CMK (cell line): ENCODE measurements around the gene CHST11.
"Not testable (repeated sequence)": the region's sequence is repeated elsewhere in the genome, so short reads cannot be mapped to it uniquely, and the experiment has no call there.

ENCODE experiments used
- DNase-seq: peaks from one replicate; pipeline ENCODE4 v3.0.0-alpha.2; 2010; ENCODE audit warnings: low read depth

CHST11 gene

DNA sequence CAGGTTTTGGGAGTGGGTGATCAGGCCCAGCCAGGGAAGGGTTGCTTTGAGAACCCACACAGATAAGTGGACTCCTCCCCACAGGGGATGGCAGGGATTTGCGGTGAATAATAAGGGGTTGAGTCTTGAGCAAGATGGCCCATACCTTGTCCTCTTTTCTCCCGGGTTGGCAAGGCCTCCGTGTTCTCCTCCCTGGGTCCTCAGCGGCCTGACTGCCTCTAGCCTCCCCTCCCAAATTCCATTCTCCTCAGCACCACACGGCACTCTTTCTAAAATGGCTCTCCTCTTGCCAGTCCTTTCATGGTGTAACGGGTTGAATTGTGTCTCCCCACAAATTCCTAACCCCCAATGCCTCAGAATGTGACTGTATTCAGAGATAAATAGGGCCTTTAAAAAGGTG lies 70.0 kb downstream of the CHST11 start:
- DNase-seq = no peak

DNA sequence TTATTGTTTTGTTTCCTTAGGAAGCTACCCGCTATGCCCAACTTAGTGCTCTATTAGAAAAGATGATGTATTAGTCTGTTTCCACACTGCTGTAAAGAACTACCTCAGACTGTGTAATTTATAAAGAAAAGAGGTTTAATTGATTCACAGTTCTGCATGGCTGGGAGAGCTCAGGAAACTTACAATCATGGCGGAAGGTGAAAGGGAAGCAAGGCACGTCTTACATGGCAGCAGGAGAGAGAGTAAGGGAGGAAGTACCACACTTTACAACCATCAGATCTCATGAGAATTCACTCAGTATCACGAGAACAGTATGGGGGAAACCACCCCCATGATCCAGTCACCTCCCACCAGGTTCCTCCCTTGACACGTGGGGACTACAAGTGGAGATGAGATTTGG lies 70.9 kb downstream of the CHST11 start:
- not testable (repeated sequence) for DNase-seq

DNA sequence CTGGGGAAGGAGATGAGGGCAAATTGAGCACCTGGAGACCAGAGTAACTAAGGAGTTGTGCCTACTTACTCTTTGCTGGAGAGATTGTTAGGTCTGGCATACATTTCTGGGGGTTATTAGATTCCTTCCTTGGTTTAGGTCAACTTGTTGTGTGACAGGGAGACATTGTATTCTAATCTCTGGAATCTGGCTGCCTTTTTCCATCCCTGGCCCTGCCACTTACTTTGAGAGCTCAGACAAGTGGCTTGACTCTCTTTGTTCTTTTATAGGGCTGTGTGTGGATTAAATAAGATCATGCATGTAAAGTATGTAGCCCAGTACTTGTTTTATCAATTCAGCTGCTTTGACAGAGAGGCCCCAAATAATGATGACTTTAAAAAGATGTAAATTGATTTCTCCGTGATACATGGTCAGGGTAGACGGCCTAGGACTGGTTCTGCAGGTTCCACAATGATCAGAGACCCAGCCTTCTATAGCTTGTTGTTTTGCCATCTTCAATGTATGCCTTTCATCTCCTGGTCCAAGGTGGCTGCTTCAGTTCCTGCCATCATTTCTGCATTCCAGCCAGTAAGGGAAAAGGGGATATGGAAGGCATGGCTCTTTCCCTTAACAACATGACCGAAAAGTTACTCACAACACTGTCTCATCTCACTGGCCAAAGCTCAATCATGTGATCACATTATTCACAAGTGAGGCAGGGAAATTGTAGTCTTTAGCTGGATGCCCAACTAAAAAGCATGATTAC lies 72.6 kb downstream of the CHST11 start:
- DNase-seq = no peak

DNA sequence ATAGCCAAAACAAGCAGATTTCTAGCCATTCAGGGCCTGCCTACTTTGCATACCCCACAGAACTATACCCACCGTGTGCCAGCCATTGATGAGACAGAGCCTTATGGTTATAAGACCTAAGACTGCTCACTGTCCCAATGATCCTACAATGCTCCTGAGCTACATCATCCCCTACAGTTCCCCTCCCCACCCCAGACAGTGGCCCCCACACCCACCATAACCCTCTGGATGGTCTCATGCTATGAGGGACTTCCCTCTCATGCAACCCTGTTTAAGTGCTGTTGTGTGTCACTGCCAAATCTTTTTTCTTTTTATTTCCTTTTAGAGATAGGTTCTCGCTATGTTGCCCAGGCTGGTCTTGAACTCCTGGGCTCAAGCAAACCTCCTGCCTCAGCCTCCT lies 75.9 kb downstream of the CHST11 start:
- DNase-seq = no peak

DNA sequence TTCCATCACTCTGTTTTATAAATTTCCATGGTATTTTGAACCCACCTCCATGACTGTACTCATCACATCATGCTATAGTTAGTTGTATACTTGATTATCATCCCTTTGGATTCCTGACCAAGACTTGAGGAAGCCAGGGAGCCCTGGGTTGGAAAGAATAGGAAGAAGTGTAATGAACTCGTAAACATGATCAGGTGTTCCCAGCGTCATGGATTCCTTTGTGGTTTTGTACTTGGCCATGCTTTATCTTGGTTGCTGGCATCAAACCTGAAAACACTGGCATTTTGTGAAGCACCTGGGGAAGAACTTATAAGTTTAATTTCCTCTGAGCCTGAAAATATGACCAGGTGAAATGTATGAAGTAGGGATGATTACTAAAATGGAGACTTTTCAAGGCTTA lies 76.4 kb downstream of the CHST11 start:
- no peak for DNase-seq

DNA sequence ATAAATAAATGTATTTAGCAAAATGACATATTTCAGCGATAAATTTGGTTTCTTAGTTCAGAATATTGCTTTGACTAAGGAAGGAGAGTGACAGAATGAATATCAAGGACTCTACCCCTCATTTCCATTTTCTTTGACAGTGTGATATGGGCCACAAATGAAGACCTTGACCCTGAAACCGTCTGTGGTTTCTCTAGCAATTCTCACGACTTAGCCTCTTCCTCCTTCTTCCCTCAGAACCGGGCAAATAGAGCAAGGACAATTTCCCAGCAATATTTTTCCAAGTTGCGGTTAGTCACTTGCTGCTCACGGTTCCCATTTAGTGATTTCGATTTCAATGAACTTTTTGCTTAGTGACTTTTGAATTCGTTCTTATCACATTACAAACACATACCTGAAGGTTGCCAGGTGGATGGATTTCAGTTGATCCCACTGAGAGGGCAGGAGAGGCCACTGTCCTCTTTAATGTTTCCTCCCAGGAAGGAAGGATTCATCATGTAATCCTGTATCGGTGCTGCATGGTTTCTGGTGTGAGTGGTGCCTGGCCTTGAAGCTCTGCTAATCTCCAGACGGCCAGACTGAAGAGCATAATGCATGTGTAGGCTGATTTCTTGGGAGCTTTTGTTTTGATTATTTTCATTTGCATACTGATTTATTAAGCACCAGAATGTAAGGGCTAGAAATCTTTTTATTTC lies 77.6 kb downstream of the CHST11 start:
- no peak for DNase-seq

DNA sequence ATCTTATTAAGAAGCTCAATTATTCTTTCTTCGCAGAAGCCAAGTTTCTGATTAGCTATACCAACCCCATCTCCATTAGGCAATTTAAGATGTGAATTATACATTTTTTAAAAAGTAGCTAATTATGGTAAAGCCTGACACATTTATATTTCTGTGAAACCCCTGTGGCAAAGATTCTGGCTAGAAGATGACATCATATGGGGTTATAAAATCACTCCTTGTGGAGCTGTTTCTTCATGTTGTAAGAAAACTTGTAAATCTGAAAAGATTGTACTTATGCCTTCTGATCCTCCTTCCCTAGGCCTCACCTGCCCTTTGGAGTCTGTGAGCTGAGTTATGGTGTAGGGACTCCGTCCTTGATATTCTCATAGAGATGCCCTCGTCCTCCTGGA lies 78.1 kb downstream of the CHST11 start:
- DNase-seq = no peak

DNA sequence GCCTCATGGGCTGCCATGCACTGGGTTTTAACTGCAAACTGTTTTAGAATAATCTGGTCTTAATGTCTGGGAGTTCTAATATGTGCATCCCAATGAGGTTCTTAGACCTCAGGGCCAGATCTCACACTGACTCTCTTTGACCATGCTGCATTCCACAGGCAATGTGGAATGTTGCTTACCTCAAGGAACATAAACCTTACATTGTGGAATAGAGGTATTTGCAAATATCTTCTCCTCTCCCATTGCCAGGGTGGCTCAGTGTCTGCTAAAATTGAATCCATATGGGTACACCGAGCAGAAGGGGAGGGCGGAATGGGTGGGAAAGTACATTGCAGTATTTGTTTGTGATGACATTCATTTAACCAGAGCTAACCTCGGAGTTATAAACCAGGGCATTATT lies 78.6 kb downstream of the CHST11 start:
- no peak for DNase-seq

DNA sequence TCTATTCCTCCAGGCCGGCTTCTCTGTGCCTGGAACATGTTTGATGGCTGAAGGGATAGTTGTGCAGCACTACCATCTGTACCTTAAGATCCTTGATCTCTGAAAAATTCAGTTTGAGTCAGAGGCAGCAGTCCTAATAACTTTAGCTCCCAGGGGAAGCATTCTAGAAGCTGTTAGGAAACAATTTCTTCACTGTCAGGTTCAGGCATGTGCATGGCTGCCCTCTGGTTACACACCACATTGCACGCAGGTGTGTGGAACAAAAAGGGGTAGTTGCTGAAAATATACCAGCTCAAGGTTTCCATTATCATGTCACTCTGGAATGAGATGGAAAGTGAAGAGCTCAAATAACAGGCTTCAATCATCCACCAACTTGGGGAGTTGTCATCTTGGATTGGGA lies 80.1 kb downstream of the CHST11 start:
- DNase-seq = no peak

DNA sequence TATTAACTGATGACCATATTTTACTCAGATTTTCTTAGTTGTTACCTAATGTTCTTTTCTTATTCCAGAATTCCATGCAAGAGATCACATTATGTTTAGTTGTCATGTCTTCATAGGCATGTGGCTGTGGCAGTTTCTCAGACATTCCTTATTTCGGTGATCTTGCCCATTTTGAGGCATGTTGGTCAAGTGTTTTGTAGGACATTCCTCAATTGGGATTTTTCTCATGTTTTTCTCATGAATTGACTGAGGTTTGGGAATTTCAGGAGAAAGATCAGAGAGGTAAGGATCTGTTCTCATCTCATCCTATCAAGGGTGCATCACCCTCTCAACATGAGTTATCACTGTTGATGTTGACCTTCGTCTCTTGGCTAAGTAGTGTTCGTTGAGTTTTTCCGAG lies 81.3 kb downstream of the CHST11 start:
- no peak for DNase-seq

DNA sequence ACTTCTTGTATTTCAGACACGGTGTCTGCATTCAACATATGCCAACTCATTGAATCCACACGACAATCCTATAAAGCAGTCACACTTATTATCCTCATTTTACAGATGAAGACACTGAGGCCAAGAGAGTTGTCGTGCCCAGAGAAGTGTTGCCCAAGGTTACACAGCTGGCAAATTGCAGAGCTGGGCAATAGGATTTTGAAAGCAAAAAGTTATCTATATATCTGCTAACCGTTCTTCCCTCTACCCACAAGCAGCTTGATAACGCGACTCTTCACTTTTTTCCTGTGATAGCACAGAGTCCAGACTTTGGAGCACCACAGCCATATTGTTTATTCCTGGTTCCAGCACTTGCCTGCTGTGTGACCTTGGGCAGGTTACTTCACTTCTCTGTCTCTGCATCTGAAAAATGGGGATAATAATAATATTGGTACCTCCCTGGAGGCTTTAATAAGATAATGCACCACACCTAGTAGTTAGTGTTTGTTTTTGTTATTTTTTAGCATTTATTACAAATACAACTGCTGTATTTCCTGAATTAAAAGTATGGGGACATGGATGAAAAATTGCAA lies 82.2 kb downstream of the CHST11 start:
- no peak for DNase-seq

DNA sequence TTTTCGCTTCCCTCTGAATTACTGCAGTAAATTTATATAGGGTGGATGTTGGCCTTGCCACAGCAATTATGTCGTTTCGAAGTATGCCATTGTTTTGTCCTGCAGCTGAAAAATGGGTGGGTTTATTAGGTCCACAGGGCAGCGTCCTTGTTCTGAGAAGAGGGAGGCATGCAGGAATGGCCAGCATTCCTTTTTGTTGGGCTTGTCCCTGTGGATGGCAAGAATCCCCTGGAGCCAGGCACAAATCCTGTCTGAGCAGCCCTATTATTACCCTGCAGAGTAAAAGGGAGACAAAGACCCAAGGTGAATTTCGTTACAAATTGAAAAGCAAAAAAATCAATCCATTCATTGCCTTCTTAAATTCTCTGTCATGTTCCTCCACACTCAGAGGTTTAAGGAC lies 88.1 kb downstream of the CHST11 start:
- no peak for DNase-seq

DNA sequence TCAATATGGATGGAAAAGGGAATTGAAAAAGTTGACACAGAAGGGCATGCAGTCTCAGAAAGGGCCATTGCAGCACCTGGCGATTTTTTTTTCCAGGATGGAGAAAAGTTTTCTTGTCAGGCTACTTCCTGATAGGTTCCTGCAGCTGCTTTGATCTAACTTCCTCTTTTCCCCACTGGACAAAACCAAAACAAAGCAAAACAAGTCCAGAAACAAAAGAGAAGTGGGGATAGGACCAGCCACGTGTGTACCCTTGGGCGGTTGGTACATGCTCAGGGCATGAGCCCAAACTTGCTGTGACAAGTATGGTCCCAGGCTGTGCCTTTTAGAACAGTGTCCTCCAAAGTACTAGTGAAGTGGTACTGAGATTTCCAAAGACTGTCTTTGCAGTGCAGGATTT lies 89.8 kb downstream of the CHST11 start:
- no peak for DNase-seq

DNA sequence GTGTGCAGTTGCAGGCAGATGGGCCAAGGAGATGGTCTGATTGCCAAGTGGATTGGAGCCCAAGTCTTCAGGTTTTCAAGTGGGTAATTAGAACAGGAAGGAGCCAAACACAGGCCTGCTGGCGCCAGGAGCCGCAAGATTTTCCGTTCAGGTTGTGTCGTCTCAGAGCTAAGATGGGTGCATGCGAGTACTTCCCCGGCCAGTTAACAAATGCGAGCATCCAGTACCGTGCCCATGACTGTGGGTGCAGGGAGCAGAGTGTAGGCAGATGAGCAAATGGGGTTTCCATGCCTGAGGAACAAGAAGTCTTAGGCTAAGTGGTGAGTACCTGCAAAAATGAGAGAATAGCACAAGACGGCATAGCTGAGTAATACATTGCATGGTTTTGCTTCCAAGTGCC lies 90.5 kb downstream of the CHST11 start:
- DNase-seq = no peak

DNA sequence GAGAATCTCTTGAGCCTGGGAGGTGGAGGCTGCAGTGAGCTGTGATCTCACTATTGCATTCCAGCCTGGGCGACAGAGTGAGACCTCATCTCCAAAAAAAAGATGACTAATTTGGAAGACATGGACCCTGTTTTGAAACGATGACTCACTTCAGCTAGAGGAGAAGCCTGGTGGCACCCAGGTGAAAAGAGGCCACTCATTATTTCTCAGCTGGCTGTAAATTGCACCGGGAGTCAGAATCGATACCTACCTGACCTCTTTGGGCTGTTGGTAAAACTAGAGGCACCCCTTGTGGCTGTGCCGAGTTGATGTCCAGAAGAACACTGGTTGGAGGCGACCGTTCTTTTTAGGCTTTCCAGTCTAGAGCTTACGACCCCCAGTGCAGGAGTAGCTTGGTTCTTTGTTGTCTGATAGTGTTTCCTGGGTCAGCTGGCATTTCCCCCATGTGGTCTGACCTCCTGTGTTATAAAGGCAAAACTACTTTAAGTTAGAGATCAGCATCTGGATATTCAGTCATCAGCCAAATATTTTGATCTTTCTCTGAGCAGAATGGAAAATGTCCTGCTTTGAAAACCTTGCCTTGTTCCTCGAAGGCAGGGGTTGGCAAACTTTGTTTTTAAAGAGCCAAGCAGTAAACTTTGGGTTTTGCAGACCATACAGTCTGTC lies 93.2 kb downstream of the CHST11 start:
- no peak for DNase-seq

DNA sequence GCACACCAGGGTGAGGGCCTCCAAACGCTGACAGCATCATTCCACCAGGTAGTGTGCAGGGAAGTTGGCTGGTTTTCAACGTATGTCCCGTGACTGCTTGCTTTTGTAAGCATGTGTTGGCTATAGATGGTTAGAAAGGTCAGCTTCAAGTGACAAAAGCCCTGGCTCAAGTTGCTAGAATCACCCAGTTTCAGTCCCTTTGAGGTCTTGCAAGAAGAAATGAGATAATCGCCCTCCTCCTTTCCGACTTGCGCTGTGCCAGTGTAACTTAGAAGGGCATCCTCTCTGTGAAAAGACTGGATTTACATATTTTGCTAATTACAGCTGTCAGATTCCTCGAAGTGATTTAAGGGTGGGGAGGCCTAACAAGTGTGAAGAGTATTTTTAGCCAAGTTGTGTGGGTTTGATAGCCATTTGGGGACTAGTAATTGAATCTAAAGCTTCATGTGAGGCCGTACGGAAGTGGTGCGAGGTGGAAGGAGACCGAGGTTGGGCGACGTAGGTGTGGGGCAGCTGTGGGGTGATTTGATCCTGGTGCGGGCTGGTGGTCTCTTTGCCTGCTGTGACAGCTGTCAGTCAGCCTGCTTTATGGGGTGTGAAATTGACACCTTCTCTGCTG lies 94.7 kb downstream of the CHST11 start:
- no peak for DNase-seq

DNA sequence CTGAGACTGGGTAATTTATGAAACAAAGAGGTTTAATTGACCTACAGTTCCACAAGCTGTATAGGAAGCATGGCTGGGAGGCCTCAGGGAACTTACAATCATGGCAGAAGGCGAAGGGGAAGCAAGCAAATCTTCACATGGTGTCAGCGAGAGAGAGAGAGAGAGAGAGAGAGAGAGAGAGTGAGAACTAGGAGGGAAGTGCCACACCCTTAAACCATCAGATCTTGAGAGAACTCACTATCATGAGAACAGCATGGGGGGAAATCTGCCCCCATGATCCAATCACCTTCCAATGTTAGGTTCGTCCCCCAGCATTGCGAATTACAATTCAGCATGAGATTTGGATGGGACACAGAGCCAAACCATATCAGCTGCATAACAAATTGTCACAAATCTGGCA lies 96.7 kb downstream of the CHST11 start:
- no peak for DNase-seq

DNA sequence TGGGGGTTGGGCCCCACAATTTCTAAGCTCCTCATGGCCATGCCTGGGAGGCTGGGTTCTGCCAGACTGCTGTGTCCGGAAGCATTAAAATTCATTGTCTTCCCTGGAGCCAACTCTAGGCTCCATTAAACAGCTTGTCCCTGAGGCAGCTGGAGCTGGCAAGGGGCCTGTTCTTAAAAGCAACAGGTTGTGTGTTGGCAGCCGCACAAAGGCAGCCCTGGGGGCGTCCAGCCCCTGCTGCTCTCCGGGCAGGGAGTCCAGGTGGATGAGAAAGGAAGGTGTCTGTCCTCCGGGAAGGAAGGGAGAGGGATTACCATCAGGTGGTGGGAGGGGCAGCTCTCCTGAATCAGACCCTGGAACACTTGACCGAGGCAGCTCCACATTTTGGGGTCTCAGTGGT lies 98.9 kb downstream of the CHST11 start:
- DNase-seq = no peak

DNA sequence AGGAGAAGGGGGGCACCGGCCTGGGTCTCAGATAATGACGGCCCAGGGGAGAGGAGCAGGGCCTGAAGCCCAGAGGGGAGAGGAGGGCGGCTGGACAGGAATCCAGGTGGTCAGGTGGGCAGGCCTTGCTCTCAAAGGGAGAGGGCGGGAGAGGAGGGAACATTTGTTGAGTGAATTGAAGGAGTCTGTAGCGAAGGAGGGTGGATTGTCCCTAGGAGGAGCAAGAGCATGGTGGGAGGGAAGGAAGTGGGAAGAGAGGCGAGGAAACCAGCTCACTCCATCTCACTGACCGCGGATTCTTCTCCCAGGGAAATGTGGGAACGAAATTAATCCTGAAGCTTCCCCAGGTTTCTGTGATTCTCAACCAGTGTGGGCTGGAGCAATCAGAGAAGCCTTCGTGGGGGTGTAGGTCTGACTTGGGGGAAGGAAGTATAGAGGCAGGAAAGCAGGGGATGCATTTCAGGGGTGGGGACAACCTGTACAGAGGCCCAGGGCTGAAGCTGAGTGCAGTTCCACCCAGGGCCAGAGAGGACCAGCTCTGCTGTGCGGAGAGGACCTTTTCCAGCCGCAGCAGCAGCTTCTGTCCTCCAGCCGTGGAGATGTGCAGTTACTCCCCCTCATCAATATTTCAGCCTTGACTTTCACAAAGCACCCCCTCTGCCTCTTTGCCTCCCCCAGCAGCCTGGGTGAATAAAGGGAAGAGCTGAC lies 100.9 kb downstream of the CHST11 start:
- no peak for DNase-seq

DNA sequence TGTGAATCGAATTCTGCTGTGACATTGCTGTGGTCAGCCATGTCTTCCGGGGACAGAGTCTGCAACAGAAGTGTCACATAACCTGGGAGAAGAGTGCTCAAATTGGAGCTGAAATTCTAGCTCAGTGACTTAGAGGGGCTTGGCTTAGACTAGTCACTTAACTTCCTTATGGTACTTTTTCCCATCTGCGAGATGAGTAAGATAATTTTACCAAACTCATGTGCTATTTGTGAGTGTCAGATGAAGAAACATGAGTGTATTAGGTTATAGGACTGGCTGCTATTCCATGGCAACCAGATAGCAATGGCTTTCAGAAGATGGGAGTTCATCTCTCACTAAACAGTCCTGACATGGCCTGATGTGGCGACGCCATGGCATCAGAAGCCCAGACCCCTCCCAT lies 104.1 kb downstream of the CHST11 start:
- DNase-seq = no peak

DNA sequence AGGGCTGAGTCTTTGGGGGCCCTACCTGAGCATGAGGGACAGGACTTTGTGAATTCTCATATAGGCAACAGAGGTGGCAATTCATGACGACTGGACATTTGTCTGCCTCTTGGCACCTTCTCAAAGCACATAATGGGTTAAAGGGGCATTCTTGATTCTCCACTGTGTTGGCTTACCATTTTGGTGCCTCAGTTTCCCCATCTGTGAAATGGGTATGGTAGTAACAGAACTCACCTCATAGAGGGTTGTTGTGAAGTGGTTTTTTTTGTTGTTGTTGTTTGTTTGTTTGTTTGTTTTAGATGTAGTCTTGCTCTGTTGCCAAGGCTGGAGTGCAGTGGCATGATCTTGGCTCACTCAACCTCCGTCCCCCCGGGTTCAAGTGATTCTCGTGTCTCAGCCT lies 106.0 kb downstream of the CHST11 start:
- no peak for DNase-seq

DNA sequence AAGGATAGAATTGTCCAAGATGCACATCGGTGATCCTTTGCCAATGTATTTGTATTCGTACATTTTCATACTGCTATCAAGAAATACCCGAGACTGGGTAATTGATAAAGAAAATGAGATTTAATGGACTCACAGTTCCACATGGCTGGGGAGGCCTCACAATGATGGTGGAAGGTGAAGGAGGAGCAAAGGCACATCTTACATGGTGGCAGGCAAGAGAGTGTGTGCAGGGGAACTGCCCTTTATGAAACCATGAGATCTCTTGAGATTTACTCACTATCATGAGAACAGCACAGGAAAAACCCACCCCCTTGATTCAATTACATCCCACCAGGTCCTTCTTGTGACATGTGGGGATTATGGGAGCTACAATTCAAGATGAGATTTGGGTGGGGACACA lies 107.9 kb downstream of the CHST11 start:
- not testable (repeated sequence) for DNase-seq
